ENCODE results near the gene KCNH5.

Gene KCNH5

GRCh38 chr14:62736048-62737043, 308.9 kb downstream of the KCNH5 start:
- H3K4me3 ChIP-seq (ENCODE audit: low read depth, low read length), result no peak overlapping the region
- no peak for DNase-seq (ENCODE audit: low read depth)
- no peak for TF ChIP-seq MAX (IDR thresholded peaks at IDR 0.05; ENCODE audit: low read depth, low read length)
- TF ChIP-seq POLR2A (IDR thresholded peaks at IDR 0.05; ENCODE audit: extremely low read depth, insufficient read length), result no peak
- TF ChIP-seq CTCF (IDR thresholded peaks at IDR 0.05; ENCODE audit: low read depth, low read length), result no peak
- no peak for TF ChIP-seq MYC (IDR thresholded peaks at IDR 0.05; ENCODE audit: low read depth, low read length)

GRCh38 chr14:62734831-62735230, 310.4 kb downstream of the KCNH5 start:
- TF ChIP-seq MYC (IDR thresholded peaks at IDR 0.05; ENCODE audit: low read depth, low read length) (no peak), POLR2A (IDR thresholded peaks at IDR 0.05; ENCODE audit: extremely low read depth, insufficient read length) (no peak), MAX (IDR thresholded peaks at IDR 0.05; ENCODE audit: low read depth, low read length) (no peak), CTCF (IDR thresholded peaks at IDR 0.05; ENCODE audit: low read depth, low read length) (no peak)
- DNase-seq (ENCODE audit: low read depth), result no peak
- no peak overlapping the region for H3K4me3 ChIP-seq (ENCODE audit: low read depth, low read length)

- DNase-seq (ENCODE audit: low read depth), result no peak
- no peak overlapping the region for H3K4me3 ChIP-seq (ENCODE audit: low read depth, low read length)
- TF ChIP-seq POLR2A (IDR thresholded peaks at IDR 0.05; ENCODE audit: extremely low read depth, insufficient read length) (no peak), MAX (IDR thresholded peaks at IDR 0.05; ENCODE audit: low read depth, low read length) (no peak), MYC (IDR thresholded peaks at IDR 0.05; ENCODE audit: low read depth, low read length) (no peak), CTCF (IDR thresholded peaks at IDR 0.05; ENCODE audit: low read depth, low read length) (no peak)
Observed at GRCh38 chr14:62722406-62722805, 322.9 kb downstream of the KCNH5 start.

- H3K4me3 ChIP-seq (ENCODE audit: low read depth, low read length), result no peak overlapping the region
- TF ChIP-seq MAX (IDR thresholded peaks at IDR 0.05; ENCODE audit: low read depth, low read length), result no peak
- TF ChIP-seq POLR2A (IDR thresholded peaks at IDR 0.05; ENCODE audit: extremely low read depth, insufficient read length), result no peak
- no peak for TF ChIP-seq MYC (IDR thresholded peaks at IDR 0.05; ENCODE audit: low read depth, low read length)
- TF ChIP-seq CTCF (IDR thresholded peaks at IDR 0.05; ENCODE audit: low read depth, low read length), result no peak
- no peak for DNase-seq (ENCODE audit: low read depth)
Observed at GRCh38 chr14:62718629-62719028, 326.6 kb downstream of the KCNH5 start.

GRCh38 chr14:62711351-62712023, 333.8 kb downstream of the KCNH5 start:
- TF ChIP-seq MYC (IDR thresholded peaks at IDR 0.05; ENCODE audit: low read depth, low read length), result no peak
- TF ChIP-seq CTCF (IDR thresholded peaks at IDR 0.05; ENCODE audit: low read depth, low read length), result no peak
- TF ChIP-seq MAX (IDR thresholded peaks at IDR 0.05; ENCODE audit: low read depth, low read length), result no peak
- no peak for TF ChIP-seq POLR2A (IDR thresholded peaks at IDR 0.05; ENCODE audit: extremely low read depth, insufficient read length)
- H3K4me3 ChIP-seq (ENCODE audit: low read depth, low read length), result no peak overlapping the region
- peak; percentile 62 for DNase-seq (ENCODE audit: low read depth)
